H1 (cell line): ENCODE measurements around the gene DDN. TPM values are rescaled to one million over a fixed set of nuclear protein-coding genes. Genes with fewer than 3 reads are reported as not detected.

Source experiments
- CHD1 ChIP-seq: IDR thresholded peaks from 2 replicates; pipeline ENCODE4 v1.6.1; 2012; ENCODE audit warnings: low read depth, low read length, improper control_type of control experiment
- E2F6 ChIP-seq: IDR thresholded peaks from 2 replicates; pipeline ENCODE4 v1.6.1; 2012; ENCODE audit warnings: inconsistent platforms
- EP300 ChIP-seq, 2 experiments: IDR thresholded peaks; 1 replicate in 1 of 2; 2 replicates in 1 of 2; pipeline ENCODE4 v1.6.1; 2011 to 2012; ENCODE audit warnings: low read depth in 2 of 2, low read length in 2 of 2, mild to moderate bottlenecking in 2 of 2, borderline replicate concordance in 1 of 2, inconsistent platforms in 1 of 2, moderate library complexity in 1 of 2
- EZH2 ChIP-seq: fragments of 200-600 bp; sonication (generic); IDR thresholded peaks from 2 replicates; pipeline ENCODE4 v1.7.1; 2012; ENCODE audit warnings: low read depth, mild to moderate bottlenecking, moderate library complexity, low read length, inconsistent platforms; ENCODE audit not compliant: severe bottlenecking
- SAP30 ChIP-seq: fragments of 300-600 bp; sonication (generic); IDR thresholded peaks from 2 replicates; pipeline ENCODE4 v1.7.1; 2012; ENCODE audit warnings: low read length, moderate library complexity, mild to moderate bottlenecking, inconsistent platforms; ENCODE audit not compliant: insufficient read depth, insufficient replicate concordance
- polyA plus RNA-seq, 7 experiments: library from polyadenylated mRNA; depleted of rRNA in 3 of 7; stranded (reverse) in 5 of 7; unstranded in 2 of 7; fragments of >200 nt in 5 of 7; fragments of 200-250 nt in 2 of 7; gene quantifications; 1 replicate in 5 of 7; 2 replicates in 1 of 7; 4 replicates in 1 of 7; pipeline versions ENCODE4 v1.2.1 to v1.2.3, GENCODE V29; 2011 to 2013; ENCODE audit warnings: missing spikeins in 2 of 7, mixed read lengths in 2 of 7
- total RNA-seq: library from RNA; stranded (reverse); fragmentation: NEBNext Ultra II Directional; extraction: Animal tissue kit (Norgen Biotek cat#: 25700); gene quantifications from 2 replicates; pipeline ENCODE4 v1.2.1, GENCODE V29; 2021

DDN gene
- total and polyA plus RNA-seq, 2 of the 8 experiments (the other 6 are each of a cell fraction or from before 2014, with no cell fraction given) = 0.14 to 0.30 TPM

DNA sequence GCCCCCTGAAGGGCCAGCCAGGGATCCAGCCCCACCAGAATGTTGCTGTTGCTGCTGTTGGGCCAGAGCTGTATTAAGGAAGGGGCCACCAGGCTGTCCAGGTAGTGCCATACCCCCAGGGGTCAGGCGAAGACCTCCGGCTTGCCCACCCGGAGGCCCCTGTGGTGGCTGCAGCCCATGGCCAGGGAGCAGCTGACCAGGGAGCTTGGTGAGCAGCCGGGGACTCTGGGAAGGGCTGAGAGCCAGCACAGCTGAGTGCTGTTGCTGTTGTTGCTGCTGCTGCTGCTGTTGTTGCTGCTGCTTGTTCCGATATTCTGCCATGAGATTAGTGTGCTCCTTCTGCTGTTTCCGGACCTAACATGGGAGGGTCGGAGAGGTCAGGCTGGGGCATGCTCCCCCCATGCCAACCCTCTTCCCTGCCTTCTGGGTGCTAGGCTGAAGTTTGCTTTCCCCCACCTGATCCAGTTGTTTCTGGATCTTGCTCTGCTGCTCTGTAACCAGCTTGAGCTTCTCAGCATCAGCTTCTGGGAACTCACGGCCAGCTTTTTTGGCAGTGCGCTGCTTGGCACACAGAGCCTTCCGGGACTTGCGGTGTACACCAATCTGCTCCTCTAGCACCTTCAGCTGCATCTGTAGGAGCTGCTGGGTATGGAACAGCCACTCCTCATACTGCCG is 34.6 kb upstream of the DDN start (continued):
- TF ChIP-seq EP300 (IDR thresholded peaks at IDR 0.05; ENCODE audit: borderline replicate concordance in 1 of 2, low read depth in 2 of 2, low read length in 2 of 2) = no peak
- TF ChIP-seq CHD1 = no peak
- no peak for TF ChIP-seq EZH2
- TF ChIP-seq SAP30 = no peak
- no peak for TF ChIP-seq E2F6
